Right lobe of liver (tissue), 6 donors: ENCODE measurements around the gene EXOC4. TPM values are rescaled to one million over a fixed set of nuclear protein-coding genes. Genes with fewer than 3 reads are reported as not detected.

Experiments
- ATAC-seq, 4 donors: fragments of 200-7000 bp; cut with Tn5 transposase; one replicate each; pipeline ENCODE4 v1.9.1; 2020; ENCODE audit warnings: mild to moderate bottlenecking in 4 of 4, moderate library complexity in 4 of 4
- DNase-seq, 3 donors: peaks; one replicate each; pipeline ENCODE4 v3.0.0-alpha.2; 2020
- H3K27ac ChIP-seq, 3 donors: fragments of 200-600 bp; one replicate each; pipeline ENCODE4 v1.8.0; 2022
- H3K27me3 ChIP-seq, 2 donors: fragments of 200-600 bp; one replicate each; pipeline ENCODE4 v1.8.0; 2022
- H3K36me3 ChIP-seq, 4 donors: fragments of 200-600 bp; sonication (generic) in 1 of 4; one replicate each; pipeline versions ENCODE4 v1.5.1 to v1.8.0; 2017 to 2022; ENCODE audit warnings: control low read depth in 1 of 4
- H3K4me1 ChIP-seq, 4 donors: fragments of 200-600 bp; sonication (generic) in 1 of 4; one replicate each; pipeline versions ENCODE4 v1.5.1 to v1.8.0; 2017 to 2022; ENCODE audit warnings: control low read depth in 1 of 4
- H3K4me3 ChIP-seq, 3 donors: fragments of 200-600 bp; one replicate each; pipeline ENCODE4 v1.8.0; 2022
- H3K9me3 ChIP-seq, 4 donors: fragments of 200-600 bp; sonication (generic) in 1 of 4; one replicate each; pipeline versions ENCODE4 v1.5.1 to v1.8.0; 2017 to 2022; ENCODE audit warnings: control low read depth in 1 of 4
- POLR2A ChIP-seq: fragments of 450-650 bp; IDR thresholded peaks from one replicate; pipeline ENCODE4 v1.6.1; 2017; ENCODE audit warnings: antibody characterized with exemption, mild to moderate bottlenecking
- WGBS: methylation state at CpG from one replicate; pipeline ENCODE4 v1.1.6; 2018; ENCODE audit warnings: low coverage, low lambda C conversion rate; ENCODE audit not compliant: insufficient coverage; ENCODE audit errors: missing lambda C conversion rate; 5-methylcytosine and 5-hydroxymethylcytosine counted together
- intact Hi-C, 2 donors: fragments of 100-400 bp; cut with DNase I; formaldehyde crosslinking; loops; one replicate each; pipeline versions ENCODE4 v1.11.2 to v1.14.1; 2022
- total RNA-seq, 6 experiments: library from RNA; depleted of rRNA in 2 of 6; stranded (reverse); fragments of >200 nt in 2 of 6; fragmentation: NEBNext Ultra II Directional in 3 of 6; extraction: Animal tissue kit (Norgen Biotek cat#: 25700) in 3 of 6; gene quantifications; one replicate each; pipeline versions ENCODE4 v1.1.0 to v1.2.4, GENCODE V29; 2016 to 2023
- TF ChIP-seq, protein P1 (sequence below), 4 donors: fragments of 200-600 bp in 3 of 4; fragments of 450-650 bp in 1 of 4; IDR thresholded peaks; one replicate each; pipeline versions ENCODE4 v1.5.1 to v1.8.0; 2016 to 2022; ENCODE audit warnings: antibody characterized with exemption in 4 of 4, mild to moderate bottlenecking in 2 of 4
- donor health status: DM: no; HTN: yes; CAD: no.
- donor health status: DM: no; HTN: no; CAD: no.
- donor health status: DM: no; HTN: no; CAD: no.
- donor health status: DM: no; HTN: yes; CAD: no.
- donor health status: DM: no; HTN: yes; CAD: no.

EXOC4 gene
- total RNA-seq, 6 experiments from 2014 or later, result 23.7 to 33.5 (median 30.0) TPM

DNA sequence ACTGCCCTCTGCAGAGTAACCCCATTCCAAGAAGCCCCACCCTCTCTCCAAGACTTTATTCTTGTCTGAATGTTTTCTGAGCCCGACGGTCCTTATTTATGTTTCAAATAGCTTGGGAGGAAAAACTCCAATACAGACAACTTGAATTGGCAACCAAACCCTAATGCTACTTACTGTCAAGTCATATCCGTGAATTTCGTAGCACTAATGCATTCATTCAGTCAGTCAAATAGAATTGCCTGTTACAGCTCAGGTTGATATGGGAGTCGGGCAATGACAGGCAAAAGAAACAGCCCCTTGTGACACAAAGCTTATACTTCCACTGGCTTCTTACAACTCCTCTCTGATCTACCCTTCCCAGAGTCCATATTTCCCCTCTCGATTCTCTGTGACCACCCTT, 815.8 kb downstream of the EXOC4 start:
- 95% methylated on average over 6 of the region's 6 CpGs for WGBS

DNA sequence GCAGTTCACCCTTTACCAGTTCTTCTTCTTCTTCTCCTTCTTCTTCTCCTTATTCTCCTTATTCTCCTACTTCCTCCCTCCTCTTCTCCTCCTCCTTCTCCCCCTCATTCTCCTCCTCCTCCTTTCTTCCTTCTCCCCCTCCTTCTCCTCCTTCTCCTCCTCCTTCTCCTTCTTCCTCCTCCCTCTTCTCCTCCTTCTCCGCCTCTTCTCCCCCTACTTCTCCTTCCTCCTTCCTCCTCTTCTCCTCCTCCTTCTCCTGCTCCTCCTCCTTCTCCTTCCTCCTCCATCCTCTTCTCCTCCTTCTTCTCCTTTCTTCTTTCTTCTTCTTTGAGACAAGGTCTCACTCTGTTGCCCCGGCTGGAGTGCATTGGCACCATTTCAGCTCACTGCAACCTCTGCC, 816.3 kb downstream of the EXOC4 start:
- no peak for TF ChIP-seq POLR2A
- TF ChIP-seq, protein P1, sequence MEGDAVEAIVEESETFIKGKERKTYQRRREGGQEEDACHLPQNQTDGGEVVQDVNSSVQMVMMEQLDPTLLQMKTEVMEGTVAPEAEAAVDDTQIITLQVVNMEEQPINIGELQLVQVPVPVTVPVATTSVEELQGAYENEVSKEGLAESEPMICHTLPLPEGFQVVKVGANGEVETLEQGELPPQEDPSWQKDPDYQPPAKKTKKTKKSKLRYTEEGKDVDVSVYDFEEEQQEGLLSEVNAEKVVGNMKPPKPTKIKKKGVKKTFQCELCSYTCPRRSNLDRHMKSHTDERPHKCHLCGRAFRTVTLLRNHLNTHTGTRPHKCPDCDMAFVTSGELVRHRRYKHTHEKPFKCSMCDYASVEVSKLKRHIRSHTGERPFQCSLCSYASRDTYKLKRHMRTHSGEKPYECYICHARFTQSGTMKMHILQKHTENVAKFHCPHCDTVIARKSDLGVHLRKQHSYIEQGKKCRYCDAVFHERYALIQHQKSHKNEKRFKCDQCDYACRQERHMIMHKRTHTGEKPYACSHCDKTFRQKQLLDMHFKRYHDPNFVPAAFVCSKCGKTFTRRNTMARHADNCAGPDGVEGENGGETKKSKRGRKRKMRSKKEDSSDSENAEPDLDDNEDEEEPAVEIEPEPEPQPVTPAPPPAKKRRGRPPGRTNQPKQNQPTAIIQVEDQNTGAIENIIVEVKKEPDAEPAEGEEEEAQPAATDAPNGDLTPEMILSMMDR (IDR thresholded peaks at IDR 0.05), result no peak
- intact Hi-C loops, result no loop called here
- Histone ChIP-seq H3K36me3 (no peaks in the 10 kb centered on the region), H3K27me3 (no peaks in the 10 kb centered on the region), H3K4me1 (no peaks in the 10 kb centered on the region), H3K4me3 (no peak overlapping the region), H3K27ac (no peak overlapping the region), H3K9me3 (no peaks in the 10 kb centered on the region)
- no peak for ATAC-seq
- DNase-seq, result no peak
- 92% methylated on average over 2 of the region's 2 CpGs for WGBS

More for the DNA sequence above, 815.8 kb downstream of the EXOC4 start:
- no peak overlapping the region for H3K4me3 ChIP-seq
- ATAC-seq (no peak), DNase-seq (no peak)
- H3K27me3 ChIP-seq, result no peaks in the 10 kb centered on the region
- intact Hi-C loops, result no loop called here
- no peaks in the 10 kb centered on the region for H3K36me3 ChIP-seq
- no peaks in the 10 kb centered on the region for H3K4me1 ChIP-seq
- TF ChIP-seq, protein P1 (IDR thresholded peaks at IDR 0.05), result no peak
- TF ChIP-seq POLR2A, result no peak
- H3K9me3 ChIP-seq, result no peaks in the 10 kb centered on the region
- H3K27ac ChIP-seq, result no peak overlapping the region

DNA sequence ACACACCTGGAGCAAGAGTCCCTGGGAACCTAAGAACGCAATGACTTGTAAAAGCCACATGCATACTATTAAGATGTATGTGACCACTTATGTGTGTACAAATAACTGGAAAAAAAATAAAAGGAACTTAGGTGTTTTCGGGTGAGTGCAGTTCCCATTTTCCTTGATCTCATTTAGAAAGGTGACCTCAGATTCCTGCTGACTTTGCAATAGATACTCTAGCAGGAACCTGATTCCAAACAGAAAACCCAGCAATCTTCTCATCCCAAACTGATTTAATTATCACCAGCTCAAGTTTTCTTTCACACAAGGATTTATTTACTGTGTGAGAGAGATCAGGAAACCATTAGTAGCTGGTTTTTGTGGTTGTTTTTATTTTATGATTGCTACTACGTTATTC, 817.8 kb downstream of the EXOC4 start:
- no peaks in the 10 kb centered on the region for H3K4me1 ChIP-seq
- no peak overlapping the region for H3K27ac ChIP-seq
- no peaks in the 10 kb centered on the region for H3K36me3 ChIP-seq
- 84% methylated on average over 3 of the region's 3 CpGs for WGBS
- intact Hi-C loops, result no loop called here
- H3K4me3 ChIP-seq, result no peak overlapping the region
- H3K27me3 ChIP-seq, result no peaks in the 10 kb centered on the region
- H3K9me3 ChIP-seq, result no peaks in the 10 kb centered on the region
- ATAC-seq (no peak), DNase-seq (no peak)
- TF ChIP-seq POLR2A, result no peak
- TF ChIP-seq, protein P1 (IDR thresholded peaks at IDR 0.05), result no peak

DNA sequence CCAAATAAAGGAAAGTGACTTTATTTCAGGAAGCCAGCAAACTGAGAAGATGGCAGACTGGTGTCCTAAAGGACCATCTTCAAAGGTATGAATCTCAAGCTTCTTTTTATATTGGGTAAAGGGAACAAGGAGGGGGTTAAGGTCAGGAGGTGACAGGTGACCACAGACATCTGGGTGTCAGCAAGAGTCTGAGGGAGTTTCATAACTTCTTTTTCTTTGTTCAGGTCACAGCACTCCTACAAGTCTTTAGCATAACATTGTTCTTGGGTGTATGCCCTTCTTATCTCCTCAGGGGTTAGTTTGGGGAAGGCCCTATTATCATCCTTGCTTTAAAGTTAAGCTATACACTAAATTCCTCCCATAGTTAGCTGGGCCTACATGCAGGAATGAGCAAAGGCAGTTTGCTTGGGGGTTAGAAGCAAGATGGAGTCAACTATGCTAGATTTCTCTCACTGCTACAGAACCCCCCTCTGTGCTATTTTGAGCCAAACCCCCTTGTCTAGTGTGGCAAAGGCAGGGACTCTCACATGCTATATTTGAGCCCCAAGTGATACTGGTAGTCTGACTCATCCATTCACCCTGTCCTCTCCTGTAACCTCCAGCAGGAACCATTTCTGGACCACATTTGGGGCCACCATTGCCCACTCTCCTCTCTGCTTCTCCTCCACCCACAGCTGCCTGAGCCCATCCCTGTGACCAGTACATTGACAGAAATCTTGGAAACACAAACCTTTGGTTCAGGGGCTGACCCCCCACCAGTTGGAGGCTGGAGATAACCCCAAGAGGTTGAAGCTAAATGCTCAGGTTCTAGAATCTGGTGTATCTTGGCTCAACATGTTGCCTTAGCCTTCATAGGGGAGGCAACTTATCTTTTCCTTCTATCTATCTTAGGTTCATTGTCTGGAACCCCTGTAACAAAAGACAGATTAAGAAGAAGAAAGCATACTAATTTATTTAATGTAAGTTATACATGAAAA, 818.8 kb downstream of the EXOC4 start:
- Histone ChIP-seq H3K4me3 (no peak overlapping the region), H3K4me1 (no peaks in the 10 kb centered on the region), H3K36me3 (no peaks in the 10 kb centered on the region), H3K27ac (no peak overlapping the region), H3K27me3 (no peaks in the 10 kb centered on the region), H3K9me3 (no peaks in the 10 kb centered on the region)
- TF ChIP-seq, protein P1 (IDR thresholded peaks at IDR 0.05), result no peak
- TF ChIP-seq POLR2A, result no peak
- ATAC-seq (no peak), DNase-seq (no peak)
- intact Hi-C loops, result no loop called here
